HepG2 (cell line): Measurements from ENCODE around the gene PLD2. TPM values are rescaled to one million over a fixed set of nuclear protein-coding genes. Genes with fewer than 3 reads are reported as not detected.

ENCODE experiments used
- ATF1 ChIP-seq: IDR thresholded peaks from 2 replicates; pipeline ENCODE4 v1.6.1; 2016; ENCODE audit warnings: mild to moderate bottlenecking, control low read depth
- HIVEP1 ChIP-seq: sonication (generic); formaldehyde crosslinking; IDR thresholded peaks from 2 replicates; pipeline ENCODE4 v1.4.0; 2020; ENCODE audit warnings: mild to moderate bottlenecking, missing genetic modification reagents
- JUN ChIP-seq: sonication (generic); formaldehyde crosslinking; IDR thresholded peaks from 2 replicates; pipeline ENCODE4 v1.4.0; 2020; ENCODE audit warnings: mild to moderate bottlenecking, missing genetic modification reagents
- MED1 ChIP-seq: sonication (generic); formaldehyde crosslinking; IDR thresholded peaks from 2 replicates; pipeline ENCODE4 v1.4.0; 2020; ENCODE audit warnings: missing genetic modification reagents
- NCOR1 ChIP-seq: fragments of 200-600 bp; sonication (generic); IDR thresholded peaks from 2 replicates; pipeline ENCODE4 v1.7.0; 2017; ENCODE audit warnings: antibody characterized with exemption, low read length, borderline replicate concordance
- NR2F1 ChIP-seq, 2 experiments: fragments of 450-650 bp in 1 of 2; formaldehyde crosslinking in 1 of 2; IDR thresholded peaks; 2 replicates each; pipeline versions ENCODE4 v1.5.0 to v1.6.1; 2016 to 2020; ENCODE audit warnings: mild to moderate bottlenecking in 1 of 2, missing compliant biosample characterization in 1 of 2, missing genetic modification reagents in 1 of 2, moderate library complexity in 1 of 2
- PCBP1 ChIP-seq: fragments of 200-400 bp; formaldehyde crosslinking; IDR thresholded peaks from 2 replicates; pipeline ENCODE4 v1.6.1; 2017; ENCODE audit warnings: mild to moderate bottlenecking, low read depth, low read length, borderline replicate concordance
- RFX3 ChIP-seq: IDR thresholded peaks from 2 replicates; pipeline ENCODE4 v1.6.1; 2016; ENCODE audit warnings: missing biosample characterization, missing genetic modification reagents
- SIN3A ChIP-seq: IDR thresholded peaks from 2 replicates; pipeline ENCODE4 v1.6.1; 2011; ENCODE audit warnings: low read depth, mild to moderate bottlenecking, control low read depth, low read length, borderline replicate concordance
- TCF12 ChIP-seq, 2 experiments: fragments of 450-650 bp in 1 of 2; sonication (generic) in 1 of 2; formaldehyde crosslinking in 1 of 2; IDR thresholded peaks; 2 replicates each; pipeline versions ENCODE4 v1.6.1 to v1.8.0; 2017 to 2022; ENCODE audit warnings: antibody characterized with exemption in 1 of 2, mild to moderate bottlenecking in 1 of 2, missing genetic modification reagents in 1 of 2, moderate library complexity in 1 of 2
- ZFP37 ChIP-seq: sonication (generic); formaldehyde crosslinking; IDR thresholded peaks from 2 replicates; pipeline ENCODE4 v1.4.0; 2020; ENCODE audit warnings: missing genetic modification reagents, borderline replicate concordance
- ZNF136 ChIP-seq: sonication (generic); formaldehyde crosslinking; IDR thresholded peaks from 2 replicates; pipeline ENCODE4 v1.8.1; 2022; ENCODE audit warnings: low read depth, mild to moderate bottlenecking, moderate library complexity, missing genetic modification reagents
- ZNF746 ChIP-seq: sonication (generic); formaldehyde crosslinking; IDR thresholded peaks from 2 replicates; pipeline ENCODE4 v1.8.0; 2022; ENCODE audit warnings: mild to moderate bottlenecking, missing genetic modification reagents
- ZNF766 ChIP-seq: sonication (generic); formaldehyde crosslinking; IDR thresholded peaks from 2 replicates; pipeline ENCODE4 v1.5.0; 2020; ENCODE audit warnings: missing genetic modification reagents, borderline replicate concordance
- ZNF850 ChIP-seq: sonication (generic); formaldehyde crosslinking; conservative IDR thresholded peaks from 2 replicates; pipeline ENCODE4 v1.9.0; 2021; ENCODE audit warnings: mild to moderate bottlenecking, missing genetic modification reagents
- polyA plus RNA-seq, 8 experiments: library from polyadenylated mRNA; depleted of rRNA in 3 of 8; stranded (reverse) in 7 of 8; unstranded in 1 of 8; fragments of >200 nt; fragmentation: Illumina TruSeq in 4 of 8; extraction: Trizol in 4 of 8; gene quantifications; 2 replicates each; pipeline versions ENCODE4 v1.2.1 to v1.2.3, GENCODE V29; 2011 to 2016; ENCODE audit warnings: low read depth in 4 of 8, missing spikeins in 1 of 8, mixed read lengths in 1 of 8; ENCODE audit not compliant: insufficient read depth in 1 of 8
- total RNA-seq, 5 experiments: library from RNA; depleted of rRNA; stranded (reverse); fragments of >200 nt; fragmentation: Illumina TruSeq; extraction: Trizol; gene quantifications; 2 replicates each; pipeline ENCODE4 v1.2.3, GENCODE V29; 2016; ENCODE audit warnings: low read depth in 1 of 5
- TF ChIP-seq, protein P1 (sequence below): sonication (generic); formaldehyde crosslinking; IDR thresholded peaks from 2 replicates; pipeline ENCODE4 v1.8.1; 2023; ENCODE audit warnings: mild to moderate bottlenecking, missing genetic modification reagents
- TF ChIP-seq, protein P2 (sequence below): sonication (generic); formaldehyde crosslinking; IDR thresholded peaks from 2 replicates; pipeline ENCODE4 v1.5.0; 2020; ENCODE audit warnings: missing genetic modification reagents
- TF ChIP-seq, protein P3 (sequence below): sonication (generic); formaldehyde crosslinking; IDR thresholded peaks from 2 replicates; pipeline ENCODE4 v1.5.0; 2020; ENCODE audit warnings: mild to moderate bottlenecking, missing genetic modification reagents
- TF ChIP-seq, protein P4 (sequence below): IDR thresholded peaks from 2 replicates; pipeline ENCODE4 v1.6.1; 2012; ENCODE audit warnings: inconsistent platforms
- TF ChIP-seq, protein P5 (sequence below): IDR thresholded peaks from 2 replicates; pipeline ENCODE4 v1.6.1; 2018; ENCODE audit warnings: missing genetic modification reagents
- TF ChIP-seq, protein P6 (sequence below): IDR thresholded peaks from 2 replicates; pipeline ENCODE4 v1.6.1; 2012; ENCODE audit warnings: low read length, improper control_type of control experiment

Gene PLD2
- total and polyA plus RNA-seq, 2 of the 13 experiments (the other 11 are each of a cell fraction or from before 2014, with no cell fraction given) = 13.4 to 29.7 TPM

DNA sequence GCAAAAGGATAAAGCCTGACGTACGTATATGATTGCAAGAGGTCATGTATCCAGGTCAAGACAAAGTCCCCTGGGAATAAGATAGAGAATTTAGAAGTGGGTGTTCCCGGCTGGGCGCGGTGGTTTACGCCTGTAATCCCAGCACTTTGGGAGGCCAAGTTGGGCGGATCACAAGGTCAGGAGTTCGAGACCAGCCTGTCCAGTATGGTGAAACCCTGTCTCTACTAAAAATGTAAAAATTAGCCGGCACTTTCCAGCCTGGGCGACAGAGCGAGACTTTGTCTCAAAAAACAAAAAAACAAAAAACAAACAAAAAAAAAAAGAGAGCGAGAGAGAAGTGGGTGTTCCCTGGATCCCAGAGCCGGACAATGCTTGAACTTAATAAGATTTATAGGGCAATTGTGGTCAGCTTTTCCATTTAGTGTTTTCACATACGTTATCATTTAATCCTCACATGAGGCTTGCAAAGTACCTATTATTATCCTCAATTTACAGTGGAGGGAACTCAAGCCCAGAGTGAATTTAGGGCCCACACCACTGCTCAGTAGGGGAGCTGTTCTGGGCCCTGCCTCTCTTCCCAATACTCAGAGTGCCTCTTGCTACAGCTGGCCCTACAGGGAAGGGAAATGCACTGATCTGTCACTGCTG is 18.7 kb upstream of the PLD2 start (continued):
- TF ChIP-seq, protein P1, sequence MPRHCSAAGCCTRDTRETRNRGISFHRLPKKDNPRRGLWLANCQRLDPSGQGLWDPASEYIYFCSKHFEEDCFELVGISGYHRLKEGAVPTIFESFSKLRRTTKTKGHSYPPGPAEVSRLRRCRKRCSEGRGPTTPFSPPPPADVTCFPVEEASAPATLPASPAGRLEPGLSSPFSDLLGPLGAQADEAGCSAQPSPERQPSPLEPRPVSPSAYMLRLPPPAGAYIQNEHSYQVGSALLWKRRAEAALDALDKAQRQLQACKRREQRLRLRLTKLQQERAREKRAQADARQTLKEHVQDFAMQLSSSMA (CRISPR knock-in tag) = no peak
- peak; percentile 6; the same call in 1 of the 2 replicates for TF ChIP-seq MED1 (CRISPR knock-in tag)
- TF ChIP-seq ZNF766 (CRISPR knock-in tag) = no peak
- TF ChIP-seq ZNF746 (CRISPR knock-in tag) = no peak
- peak in 1 of 2 experiments; percentile 55; a peak in 2 of 4 replicates for TF ChIP-seq NR2F1 (CRISPR knock-in tag; IDR thresholded peaks at IDR 0.05)
- TF ChIP-seq, protein P2, sequence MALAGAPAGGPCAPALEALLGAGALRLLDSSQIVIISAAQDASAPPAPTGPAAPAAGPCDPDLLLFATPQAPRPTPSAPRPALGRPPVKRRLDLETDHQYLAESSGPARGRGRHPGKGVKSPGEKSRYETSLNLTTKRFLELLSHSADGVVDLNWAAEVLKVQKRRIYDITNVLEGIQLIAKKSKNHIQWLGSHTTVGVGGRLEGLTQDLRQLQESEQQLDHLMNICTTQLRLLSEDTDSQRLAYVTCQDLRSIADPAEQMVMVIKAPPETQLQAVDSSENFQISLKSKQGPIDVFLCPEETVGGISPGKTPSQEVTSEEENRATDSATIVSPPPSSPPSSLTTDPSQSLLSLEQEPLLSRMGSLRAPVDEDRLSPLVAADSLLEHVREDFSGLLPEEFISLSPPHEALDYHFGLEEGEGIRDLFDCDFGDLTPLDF (CRISPR knock-in tag) = peak; percentile 14; the same call in 1 of the 2 replicates
- no peak for TF ChIP-seq ZNF136 (CRISPR knock-in tag)
- TF ChIP-seq, protein P3, sequence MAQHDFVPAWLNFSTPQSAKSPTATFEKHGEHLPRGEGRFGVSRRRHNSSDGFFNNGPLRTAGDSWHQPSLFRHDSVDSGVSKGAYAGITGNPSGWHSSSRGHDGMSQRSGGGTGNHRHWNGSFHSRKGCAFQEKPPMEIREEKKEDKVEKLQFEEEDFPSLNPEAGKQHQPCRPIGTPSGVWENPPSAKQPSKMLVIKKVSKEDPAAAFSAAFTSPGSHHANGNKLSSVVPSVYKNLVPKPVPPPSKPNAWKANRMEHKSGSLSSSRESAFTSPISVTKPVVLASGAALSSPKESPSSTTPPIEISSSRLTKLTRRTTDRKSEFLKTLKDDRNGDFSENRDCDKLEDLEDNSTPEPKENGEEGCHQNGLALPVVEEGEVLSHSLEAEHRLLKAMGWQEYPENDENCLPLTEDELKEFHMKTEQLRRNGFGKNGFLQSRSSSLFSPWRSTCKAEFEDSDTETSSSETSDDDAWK (CRISPR knock-in tag) = no peak
- TF ChIP-seq HIVEP1 (CRISPR knock-in tag) = no peak
- no peak for TF ChIP-seq ZNF850 (CRISPR knock-in tag)
- TF ChIP-seq, protein P4, sequence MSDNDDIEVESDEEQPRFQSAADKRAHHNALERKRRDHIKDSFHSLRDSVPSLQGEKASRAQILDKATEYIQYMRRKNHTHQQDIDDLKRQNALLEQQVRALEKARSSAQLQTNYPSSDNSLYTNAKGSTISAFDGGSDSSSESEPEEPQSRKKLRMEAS = no peak
- TF ChIP-seq, protein P5, sequence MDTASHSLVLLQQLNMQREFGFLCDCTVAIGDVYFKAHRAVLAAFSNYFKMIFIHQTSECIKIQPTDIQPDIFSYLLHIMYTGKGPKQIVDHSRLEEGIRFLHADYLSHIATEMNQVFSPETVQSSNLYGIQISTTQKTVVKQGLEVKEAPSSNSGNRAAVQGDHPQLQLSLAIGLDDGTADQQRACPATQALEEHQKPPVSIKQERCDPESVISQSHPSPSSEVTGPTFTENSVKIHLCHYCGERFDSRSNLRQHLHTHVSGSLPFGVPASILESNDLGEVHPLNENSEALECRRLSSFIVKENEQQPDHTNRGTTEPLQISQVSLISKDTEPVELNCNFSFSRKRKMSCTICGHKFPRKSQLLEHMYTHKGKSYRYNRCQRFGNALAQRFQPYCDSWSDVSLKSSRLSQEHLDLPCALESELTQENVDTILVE (CRISPR knock-in tag) = no peak
- no peak for TF ChIP-seq RFX3 (CRISPR knock-in tag)
- TF ChIP-seq ZFP37 (CRISPR knock-in tag) = no peak
- TF ChIP-seq, protein P6, sequence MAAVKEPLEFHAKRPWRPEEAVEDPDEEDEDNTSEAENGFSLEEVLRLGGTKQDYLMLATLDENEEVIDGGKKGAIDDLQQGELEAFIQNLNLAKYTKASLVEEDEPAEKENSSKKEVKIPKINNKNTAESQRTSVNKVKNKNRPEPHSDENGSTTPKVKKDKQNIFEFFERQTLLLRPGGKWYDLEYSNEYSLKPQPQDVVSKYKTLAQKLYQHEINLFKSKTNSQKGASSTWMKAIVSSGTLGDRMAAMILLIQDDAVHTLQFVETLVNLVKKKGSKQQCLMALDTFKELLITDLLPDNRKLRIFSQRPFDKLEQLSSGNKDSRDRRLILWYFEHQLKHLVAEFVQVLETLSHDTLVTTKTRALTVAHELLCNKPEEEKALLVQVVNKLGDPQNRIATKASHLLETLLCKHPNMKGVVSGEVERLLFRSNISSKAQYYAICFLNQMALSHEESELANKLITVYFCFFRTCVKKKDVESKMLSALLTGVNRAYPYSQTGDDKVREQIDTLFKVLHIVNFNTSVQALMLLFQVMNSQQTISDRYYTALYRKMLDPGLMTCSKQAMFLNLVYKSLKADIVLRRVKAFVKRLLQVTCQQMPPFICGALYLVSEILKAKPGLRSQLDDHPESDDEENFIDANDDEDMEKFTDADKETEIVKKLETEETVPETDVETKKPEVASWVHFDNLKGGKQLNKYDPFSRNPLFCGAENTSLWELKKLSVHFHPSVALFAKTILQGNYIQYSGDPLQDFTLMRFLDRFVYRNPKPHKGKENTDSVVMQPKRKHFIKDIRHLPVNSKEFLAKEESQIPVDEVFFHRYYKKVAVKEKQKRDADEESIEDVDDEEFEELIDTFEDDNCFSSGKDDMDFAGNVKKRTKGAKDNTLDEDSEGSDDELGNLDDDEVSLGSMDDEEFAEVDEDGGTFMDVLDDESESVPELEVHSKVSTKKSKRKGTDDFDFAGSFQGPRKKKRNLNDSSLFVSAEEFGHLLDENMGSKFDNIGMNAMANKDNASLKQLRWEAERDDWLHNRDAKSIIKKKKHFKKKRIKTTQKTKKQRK = no peak
- no peak for TF ChIP-seq TCF12 (IDR thresholded peaks at IDR 0.05)
- no peak for TF ChIP-seq TCF12 (CRISPR knock-in tag; IDR thresholded peaks at IDR 0.05)
- TF ChIP-seq JUN (CRISPR knock-in tag) = no peak; the same call in 1 of the 2 replicates
- peak; percentile 19 for TF ChIP-seq NCOR1
- TF ChIP-seq ATF1 = peak; percentile 36; the same call in 1 of the 2 replicates
- TF ChIP-seq PCBP1 = no peak
- TF ChIP-seq SIN3A = no peak
